Measurements from ENCODE around the gene ZEB2. TPM values are rescaled to one million over a fixed set of nuclear protein-coding genes. Genes with fewer than 3 reads are reported as not detected.
A peak's percentile ranks its signal among the peaks of the same experiment; 100 is the strongest.

The ZEB2 gene
- total and polyA plus RNA-seq, 8 donors, result 10.7 to 161 (median 43.1) TPM

DNA sequence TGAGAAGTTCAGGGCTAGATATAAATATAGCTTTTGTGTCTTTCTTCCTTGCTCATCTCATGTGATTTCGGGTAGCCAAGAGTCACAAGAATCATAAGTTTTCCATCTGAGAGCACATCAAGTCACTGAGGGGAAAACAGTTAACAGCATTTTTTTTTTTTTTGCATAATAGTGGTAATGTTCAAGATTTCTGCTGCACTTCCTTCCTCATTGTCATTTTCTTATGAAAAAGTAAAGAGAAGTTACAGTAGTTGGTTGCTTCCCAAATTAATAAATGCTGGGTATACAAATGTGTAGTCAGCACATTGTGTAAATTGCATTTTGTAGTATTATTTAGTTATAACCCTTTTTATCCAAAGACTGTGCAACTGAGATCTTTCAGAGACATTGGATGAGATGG, 93.6 kb downstream of the ZEB2 start:
- H3K36me3 ChIP-seq, result peaks cover 0 to 9% (median under 1%) of the 10 kb centered on the region in 4 donors
- no peak for DNase-seq
- TF ChIP-seq CTCF (IDR thresholded peaks at IDR 0.05) (no peak), POLR2A (IDR thresholded peaks at IDR 0.05) (no peak), POLR2AphosphoS5 (IDR thresholded peaks at IDR 0.05) (no peak), EP300 (IDR thresholded peaks at IDR 0.05) (no peak)
- WGBS, 5 donors, result 58 to 87% (median 74%) methylated on average over 1 of the region's 1 CpG
- intact Hi-C loops (cut with DNase I; ENCODE audit: low total_unique reads), result no loop called here
- H3K27ac ChIP-seq, result peak overlapping the region in 3 of 5 donors; percentile 24 to 55 (median 51)
- no peak overlapping the region for H3K4me3 ChIP-seq
- no peaks in the 10 kb centered on the region for H3K27me3 ChIP-seq
- H3K4me1 ChIP-seq, result peaks cover 0 to 20% (median 10%) of the 10 kb centered on the region in 4 donors
- H3K9me3 ChIP-seq, result no peaks in the 10 kb centered on the region

- Histone ChIP-seq H3K27me3 (no peaks in the 10 kb centered on the region), H3K36me3 (peaks cover 0 to 9% (median 4%) of the 10 kb centered on the region in 4 donors), H3K27ac (peak overlapping the region in 2 of 5 donors; percentile 41 to 51), H3K9me3 (no peaks in the 10 kb centered on the region), H3K4me1 (peaks cover 0 to 19% (median 10%) of the 10 kb centered on the region in 4 donors), H3K4me3 (no peak overlapping the region)
- intact Hi-C loops (cut with DNase I; ENCODE audit: low total_unique reads), result no loop called here
- TF ChIP-seq EP300 (IDR thresholded peaks at IDR 0.05) (no peak), POLR2A (IDR thresholded peaks at IDR 0.05) (no peak), CTCF (IDR thresholded peaks at IDR 0.05) (no peak), POLR2AphosphoS5 (IDR thresholded peaks at IDR 0.05) (no peak)
- WGBS, 5 donors, result 85 to 92% (median 90%) methylated on average over 4 of the region's 4 CpGs
- DNase-seq, result no peak
These were observed 95.2 kb downstream of the ZEB2 start for GRCh38 chr2:144424559-144425240.

- intact Hi-C loops (cut with DNase I; ENCODE audit: low total_unique reads), result no loop called here
- TF ChIP-seq EP300 (IDR thresholded peaks at IDR 0.05) (no peak), CTCF (IDR thresholded peaks at IDR 0.05) (no peak), POLR2A (IDR thresholded peaks at IDR 0.05) (no peak), POLR2AphosphoS5 (IDR thresholded peaks at IDR 0.05) (no peak)
- no peaks in the 10 kb centered on the region for H3K9me3 ChIP-seq
- peaks cover 0 to 8% (median 2%) of the 10 kb centered on the region in 4 donors for H3K4me1 ChIP-seq
- no peak for DNase-seq
- peaks cover 0 to 13% (median 0%) of the 10 kb centered on the region in 4 donors for H3K36me3 ChIP-seq
- H3K4me3 ChIP-seq, result no peak overlapping the region
- 77 to 91% (median 84%) methylated on average over 1 of the region's 1 CpG for WGBS, 5 donors
- H3K27me3 ChIP-seq, result no peaks in the 10 kb centered on the region
- no peak overlapping the region for H3K27ac ChIP-seq
These were observed 98.1 kb downstream of the ZEB2 start for GRCh38 chr2:144421606-144422510.

DNA sequence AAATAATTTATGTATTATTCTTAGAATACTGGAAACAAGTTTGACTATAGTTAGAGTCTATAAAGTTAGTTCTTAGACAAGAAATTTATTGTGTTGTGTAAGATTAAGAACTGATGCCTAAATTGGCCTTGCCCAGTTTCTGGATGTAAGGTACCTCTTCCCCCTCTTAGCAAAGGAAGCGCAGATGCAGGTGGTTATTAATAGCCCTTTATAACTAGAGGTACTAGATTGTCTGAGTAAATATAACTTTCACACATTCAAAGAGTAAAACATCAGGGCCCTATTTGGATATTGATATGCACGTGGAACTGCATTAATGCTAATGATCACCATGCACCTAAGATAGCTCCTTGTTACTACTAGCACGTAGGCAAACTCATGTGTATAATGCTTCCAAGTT, 100.7 kb downstream of the ZEB2 start:
- H3K27ac ChIP-seq, result no peak overlapping the region
- H3K9me3 ChIP-seq, result no peaks in the 10 kb centered on the region
- peaks cover 0 to 13% (median 0%) of the 10 kb centered on the region in 4 donors for H3K36me3 ChIP-seq
- TF ChIP-seq POLR2AphosphoS5 (IDR thresholded peaks at IDR 0.05), result no peak
- no peak for TF ChIP-seq CTCF (IDR thresholded peaks at IDR 0.05)
- TF ChIP-seq POLR2A (IDR thresholded peaks at IDR 0.05), result no peak
- TF ChIP-seq EP300 (IDR thresholded peaks at IDR 0.05), result no peak
- 70 to 90% (median 76%) methylated on average over 3 of the region's 3 CpGs for WGBS, 5 donors
- intact Hi-C loops (cut with DNase I; ENCODE audit: low total_unique reads), result no loop called here
- H3K4me3 ChIP-seq, result no peak overlapping the region
- no peak for DNase-seq
- H3K4me1 ChIP-seq, result peaks cover 0 to 3% (median 0%) of the 10 kb centered on the region in 4 donors
- no peaks in the 10 kb centered on the region for H3K27me3 ChIP-seq

Measured in stomach (tissue), 9 donors.